GM21360 (cell line): ENCODE data around the gene PGK2.

Source experiments
- ATAC-seq: cut with Tn5 transposase; IDR thresholded peaks from one replicate; pipeline ENCODE4 v1.9.1; 2021; ENCODE audit warnings: mild to moderate bottlenecking, moderate library complexity; ENCODE audit not compliant: unreplicated experiment

The PGK2 gene

DNA sequence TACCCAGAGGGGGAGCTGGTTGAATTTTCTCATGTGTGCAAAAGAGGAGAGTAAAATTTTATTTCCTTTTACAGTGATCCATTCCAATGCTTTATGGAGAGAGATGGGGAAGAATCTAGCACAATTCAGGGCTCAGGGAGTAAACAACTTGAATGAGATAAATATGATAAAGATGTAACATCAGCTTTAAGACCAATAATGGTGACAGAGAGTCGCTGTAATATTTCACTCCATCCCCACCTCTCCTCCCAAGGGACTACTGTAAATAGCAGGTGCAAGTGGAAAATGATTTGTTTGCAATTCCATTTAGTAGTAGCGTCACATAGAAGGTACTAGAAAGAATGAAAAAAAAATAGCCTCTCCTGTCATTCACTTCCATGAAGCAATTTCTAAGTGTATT is 47.7 kb downstream of the PGK2 start:
- no peak for ATAC-seq

GRCh38 chr6:49736017-49736508 is 51.0 kb downstream of the PGK2 start:
- ATAC-seq, result no peak
